Measurements from ENCODE around the gene NPFFR2. TPM values are rescaled to one million over a fixed set of nuclear protein-coding genes. Genes with fewer than 3 reads are reported as not detected.
"Not testable (repeated sequence)": the region's sequence is repeated elsewhere in the genome, so short reads cannot be mapped to it uniquely, and the experiment has no call there.

Gene NPFFR2
- total RNA-seq, 1 donor from 2014 or later = not detected

DNA sequence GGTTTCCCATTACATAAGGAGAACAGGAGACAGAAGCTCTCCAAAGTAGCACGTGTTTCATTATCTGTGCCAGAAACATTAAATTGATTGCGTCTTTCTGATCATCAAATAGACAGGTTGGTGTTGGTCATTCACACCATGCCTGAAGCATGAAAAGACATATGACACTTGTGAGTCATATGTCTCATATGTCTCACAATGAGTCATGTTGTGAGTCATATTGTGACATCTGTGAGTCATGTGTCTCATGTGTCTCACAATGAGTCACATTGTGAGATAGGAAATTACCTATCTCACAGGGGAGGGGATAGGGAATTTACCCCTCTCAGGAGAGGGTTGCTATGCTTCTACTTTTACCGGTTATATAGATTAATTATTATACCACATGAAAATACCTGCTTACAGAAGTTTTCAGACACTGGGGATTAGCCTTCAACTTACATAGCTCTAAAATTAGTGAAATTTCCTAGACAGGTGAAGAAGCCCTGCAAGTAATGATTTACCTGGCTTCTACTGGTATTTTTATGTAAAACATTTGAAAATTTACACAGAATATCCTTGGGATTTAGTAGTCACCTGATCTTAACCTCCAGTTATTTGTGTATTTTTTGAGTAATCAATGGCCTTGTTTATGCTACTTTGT lies 80.8 kb downstream of the NPFFR2 start:
- no peak for DNase-seq

DNA sequence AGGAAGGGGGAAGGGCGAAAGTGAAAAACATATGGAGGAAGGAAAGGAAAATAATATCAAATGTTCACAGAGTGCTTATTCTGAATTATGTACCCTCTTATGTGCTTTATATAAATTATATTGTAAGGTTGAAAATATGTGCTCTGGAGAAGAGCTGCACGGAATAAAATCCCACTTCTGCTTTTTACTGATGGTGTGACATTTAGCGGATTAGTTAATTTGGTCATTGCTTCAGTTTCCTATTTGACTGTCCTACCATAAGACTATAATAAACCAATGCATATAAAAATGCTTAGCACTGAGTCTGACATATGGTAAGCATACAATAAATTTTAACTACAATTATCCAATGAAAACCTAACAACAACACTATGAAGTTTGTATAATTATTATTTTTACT lies 86.2 kb downstream of the NPFFR2 start:
- no peak for DNase-seq

DNA sequence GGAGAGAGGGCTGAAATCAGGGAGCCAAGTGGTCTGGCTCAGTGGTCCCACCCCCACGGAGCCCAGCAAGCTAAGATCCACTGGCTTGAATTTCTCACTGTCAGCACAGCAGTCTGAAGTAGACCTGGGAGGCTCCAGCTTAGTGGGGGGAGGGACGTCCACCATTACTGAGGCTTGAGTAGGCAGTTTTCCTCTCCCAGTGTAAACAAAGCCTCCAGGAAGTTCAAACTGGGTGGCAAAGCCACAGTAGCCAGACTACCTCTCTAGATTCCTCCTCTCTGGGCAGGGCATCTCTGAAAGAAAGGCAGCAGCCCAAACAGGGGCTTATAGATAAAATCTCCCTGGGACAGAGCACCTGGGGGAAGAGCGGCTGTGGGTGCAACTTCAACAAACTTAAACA lies 88.1 kb downstream of the NPFFR2 start:
- no peak for DNase-seq

DNA sequence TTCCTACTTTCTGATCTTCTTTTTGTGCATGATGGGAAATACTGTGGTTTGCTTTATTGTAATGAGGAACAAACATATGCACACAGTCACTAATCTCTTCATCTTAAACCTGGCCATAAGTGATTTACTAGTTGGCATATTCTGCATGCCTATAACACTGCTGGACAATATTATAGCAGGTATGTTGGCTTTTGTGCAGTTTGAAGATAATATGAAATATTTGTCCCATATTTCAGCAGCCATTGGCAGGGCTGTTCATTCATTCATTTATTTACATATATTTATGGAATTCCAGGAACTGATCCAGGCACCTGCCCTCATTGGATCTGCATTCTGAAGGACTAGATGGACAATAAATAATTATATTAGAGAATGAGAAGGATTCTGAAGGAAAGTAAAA lies 96.9 kb downstream of the NPFFR2 start:
- DNase-seq = no peak

DNA sequence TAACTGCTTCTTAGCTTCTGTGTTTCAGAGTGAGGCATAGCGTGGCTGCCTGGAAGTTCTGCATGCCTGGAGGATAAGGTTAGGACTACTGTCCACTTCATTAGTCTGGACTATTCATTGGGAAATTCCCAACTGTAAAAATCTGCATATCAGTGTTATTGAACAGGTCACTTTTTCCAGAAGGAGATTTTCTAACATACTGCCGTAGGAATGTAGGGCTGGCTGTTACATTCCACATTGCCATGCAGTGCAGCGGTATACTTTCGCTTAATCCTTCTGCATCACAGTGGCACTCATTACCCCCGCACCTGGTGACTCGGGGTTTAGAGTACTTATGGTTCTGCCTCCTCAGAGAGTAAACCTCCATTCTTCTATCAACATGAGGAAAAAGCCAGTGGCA lies 104.6 kb downstream of the NPFFR2 start:
- no peak for DNase-seq

DNA sequence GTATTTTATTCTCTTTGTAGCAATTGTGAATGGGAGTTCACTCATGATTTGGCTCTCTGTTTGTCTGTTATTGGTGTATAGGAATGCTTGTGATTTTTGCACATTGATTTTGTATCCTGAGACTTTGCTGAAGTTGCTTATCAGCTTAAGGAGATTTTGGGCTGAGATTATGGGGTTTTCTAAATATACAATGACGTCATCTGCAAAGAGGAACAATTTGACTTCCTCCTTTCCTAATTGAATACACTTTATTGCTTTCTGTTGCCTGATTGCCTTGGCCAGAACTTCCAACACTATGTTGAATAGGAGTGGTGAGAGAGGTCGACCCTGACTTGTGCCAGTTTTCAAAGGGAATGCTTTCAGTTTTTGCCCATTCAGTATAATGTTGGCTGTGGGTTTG lies 108.2 kb downstream of the NPFFR2 start:
- DNase-seq = not testable (repeated sequence)

DNA sequence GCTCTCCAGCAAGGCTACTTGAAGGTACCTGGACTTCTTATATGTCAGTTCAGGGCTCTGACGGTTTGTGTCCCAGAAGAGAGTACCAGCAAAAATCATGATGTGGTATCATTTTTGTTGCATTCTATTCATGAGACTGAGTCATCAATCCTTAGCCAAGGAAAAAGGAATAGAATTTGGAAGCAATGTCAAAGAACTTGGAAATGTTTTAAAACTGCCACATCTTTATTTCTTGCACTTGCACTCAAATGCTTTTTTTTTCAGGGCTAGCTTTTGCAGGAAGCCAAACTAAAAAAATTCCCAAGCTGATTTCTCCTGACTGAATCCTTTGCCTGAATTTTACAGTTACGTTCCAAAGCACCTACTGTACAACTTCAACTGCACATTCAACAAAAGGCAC lies 112.4 kb downstream of the NPFFR2 start:
- DNase-seq = no peak

DNA sequence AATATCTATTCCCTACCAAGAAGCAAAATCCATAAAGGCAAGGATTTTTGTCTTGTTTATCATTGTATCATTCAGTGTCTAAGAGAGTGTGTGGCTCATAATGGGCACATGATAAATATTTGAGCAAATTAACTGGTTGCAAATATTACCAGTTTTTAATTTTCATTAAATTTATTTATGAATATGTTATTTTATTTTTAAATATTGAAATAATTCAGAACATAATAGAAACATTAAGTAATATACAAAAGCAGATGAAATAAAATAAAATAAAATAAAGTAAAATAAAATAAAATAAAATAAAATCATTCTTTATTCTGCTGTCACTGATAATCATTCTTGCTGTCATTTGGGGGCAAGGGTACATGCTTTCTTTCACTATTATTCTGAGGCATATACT lies 120.9 kb downstream of the NPFFR2 start:
- no peak for DNase-seq

DNA sequence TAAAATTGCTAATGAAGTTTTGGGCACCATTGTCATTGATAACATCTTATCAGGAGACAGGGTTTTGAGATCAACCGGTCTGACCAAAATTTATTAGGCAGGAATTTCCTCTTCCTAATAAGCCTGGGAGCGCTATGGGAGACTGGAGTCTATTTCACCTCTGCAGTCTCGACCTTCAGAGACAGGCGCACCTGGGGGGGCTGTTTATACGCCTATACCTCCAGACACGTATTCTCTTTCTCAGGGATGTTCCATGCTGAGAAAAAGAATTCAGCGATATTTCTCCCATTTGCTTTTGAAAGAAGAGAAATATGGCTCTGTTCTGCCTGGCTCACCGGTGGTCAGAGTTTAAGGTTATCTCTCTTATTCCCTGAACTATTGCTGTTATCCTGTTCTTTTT lies 121.8 kb downstream of the NPFFR2 start:
- DNase-seq = not testable (repeated sequence)

DNA sequence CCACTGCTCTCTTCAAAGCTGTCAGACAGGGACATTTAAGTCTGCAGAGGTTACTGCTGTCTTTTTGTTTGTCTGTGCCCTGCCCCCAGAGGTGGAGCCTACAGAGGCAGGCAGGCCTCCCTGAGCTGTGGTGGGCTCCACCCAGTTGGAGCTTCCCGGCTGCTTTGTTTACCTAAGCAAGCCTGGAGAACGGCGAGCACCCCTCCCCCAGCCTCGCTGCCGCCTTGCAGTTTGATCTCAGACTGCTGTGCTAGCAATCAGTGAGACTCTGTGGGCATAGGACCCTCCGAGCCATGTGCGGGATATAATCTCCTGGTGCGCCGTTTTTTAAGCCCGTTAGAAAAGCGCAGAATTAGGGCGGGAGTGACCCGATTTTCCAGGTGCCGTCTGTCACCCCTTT lies 137.5 kb downstream of the NPFFR2 start:
- not testable (repeated sequence) for DNase-seq

DNA sequence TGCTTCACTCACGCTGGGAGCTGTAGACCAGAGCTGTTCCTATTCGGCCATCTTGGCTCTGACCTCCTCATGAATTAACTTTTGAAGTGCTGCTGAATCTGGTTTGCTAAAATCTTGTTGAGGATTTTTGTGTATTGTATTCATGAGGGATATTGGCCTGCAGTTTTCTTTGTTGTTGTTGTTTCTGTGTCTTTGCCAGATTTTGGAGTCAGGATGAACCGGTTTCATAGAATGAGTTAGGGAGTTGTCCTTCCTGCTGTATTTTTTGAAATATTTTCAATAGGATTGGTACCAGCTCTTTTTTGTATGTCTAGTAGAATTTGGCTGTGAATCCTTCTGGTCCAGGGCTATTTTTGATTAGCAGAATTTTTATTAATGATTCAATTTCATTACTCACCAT lies 138.1 kb downstream of the NPFFR2 start:
- DNase-seq = no peak

DNA sequence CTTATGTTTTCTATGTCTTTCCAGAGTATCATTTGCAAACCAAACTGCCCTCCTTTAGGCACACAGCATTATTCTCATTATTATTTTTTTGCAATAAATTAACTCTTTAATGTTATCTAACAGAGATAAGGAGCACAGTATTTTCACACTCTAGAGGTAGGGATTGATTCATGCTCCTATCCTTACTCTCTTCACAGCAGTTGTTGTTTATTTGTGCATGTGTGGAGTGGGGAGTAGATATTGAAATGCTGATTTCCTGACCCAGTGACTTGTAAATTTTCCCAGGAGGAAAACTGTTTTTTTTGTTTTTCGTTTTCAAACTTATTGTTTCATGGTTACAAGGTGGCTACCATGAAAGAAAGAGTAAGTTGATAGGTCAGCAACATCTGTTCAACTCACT lies 140.0 kb downstream of the NPFFR2 start:
- DNase-seq = no peak

DNA sequence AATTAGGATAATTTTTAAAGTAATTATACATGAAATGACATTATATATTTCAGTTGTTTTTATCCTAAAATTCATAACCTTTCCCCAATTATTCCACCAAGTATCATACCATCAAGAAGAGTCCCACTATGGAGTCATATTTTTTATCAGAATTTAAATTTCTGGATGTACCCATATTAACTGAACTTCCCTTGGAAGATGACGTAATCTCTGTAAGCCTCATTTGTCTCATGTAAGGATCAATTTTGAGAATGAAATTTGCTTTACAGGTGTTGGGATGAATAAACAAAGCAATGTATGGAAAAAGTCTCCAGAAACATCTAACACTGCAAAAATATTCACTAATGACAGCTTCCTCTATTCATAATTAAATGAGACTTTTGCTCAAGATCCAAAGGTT lies 147.5 kb downstream of the NPFFR2 start:
- no peak for DNase-seq

DNA sequence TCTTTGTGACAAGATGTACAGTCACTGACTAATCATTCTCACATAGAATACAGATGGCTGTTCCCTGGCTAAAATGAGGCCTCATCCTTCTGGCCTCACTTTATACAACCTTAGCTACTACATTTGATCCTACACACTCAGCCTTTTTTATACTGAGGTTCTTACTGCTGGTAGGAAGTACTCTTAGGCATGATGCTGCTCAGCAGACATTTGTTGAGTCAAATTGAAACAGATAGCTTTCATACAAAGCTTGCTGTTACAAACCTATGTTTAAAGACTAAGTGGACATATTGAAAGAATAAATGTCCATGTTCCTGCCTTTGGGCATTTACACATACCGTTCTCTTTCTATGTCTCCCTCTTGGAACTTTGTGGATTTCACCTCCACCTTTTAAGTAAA lies 154.9 kb downstream of the NPFFR2 start:
- DNase-seq = no peak

DNA sequence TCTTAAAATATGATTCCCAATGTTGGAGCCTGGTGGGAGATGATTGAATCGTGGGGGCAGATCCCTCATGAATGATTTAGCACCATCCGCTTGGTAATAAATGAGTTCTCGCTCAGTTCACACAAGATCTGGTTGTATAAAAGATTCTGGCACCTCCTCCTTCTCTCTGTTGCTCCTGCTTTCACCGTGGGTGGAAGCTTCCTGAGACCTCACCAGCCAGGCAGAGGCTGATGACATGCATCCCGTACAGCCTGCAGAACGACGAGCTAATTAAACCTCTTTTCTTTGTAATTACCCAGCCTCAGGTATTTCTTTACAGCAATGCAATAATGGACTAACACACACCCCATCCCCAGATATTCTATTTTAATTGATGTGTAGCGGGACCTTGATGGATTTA lies 162.2 kb downstream of the NPFFR2 start:
- no peak for DNase-seq

DNA sequence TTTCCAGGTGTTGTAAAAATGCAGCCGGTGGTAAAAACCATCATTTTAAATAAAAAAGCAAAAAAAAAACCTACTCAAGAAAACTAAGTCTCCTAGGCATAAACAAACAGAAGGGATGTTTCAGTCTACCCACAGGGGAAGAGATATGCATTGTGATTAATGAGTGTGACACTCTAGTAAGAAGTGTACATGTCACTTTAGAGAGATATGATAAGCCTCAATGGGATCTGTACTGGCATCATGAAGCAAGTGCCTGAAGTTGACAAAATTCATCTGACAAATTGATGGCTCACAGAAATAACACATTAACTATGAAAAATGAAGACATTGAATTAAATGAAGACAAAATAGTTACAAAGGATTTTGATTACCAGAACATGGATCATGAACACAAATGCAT lies 162.7 kb downstream of the NPFFR2 start:
- DNase-seq = no peak

Other genes starting within 250 kb of the NPFFR2 start
- gene GC, start 247.9 kb upstream of the NPFFR2 start, total RNA-seq = not detected